CMK (cell line): Measurements from ENCODE around the gene HK2.
"Not testable (repeated sequence)": the region's sequence is repeated elsewhere in the genome, so short reads cannot be mapped to it uniquely, and the experiment has no call there.

Experiments
- DNase-seq: peaks from one replicate; pipeline ENCODE4 v3.0.0-alpha.2; 2010; ENCODE audit warnings: low read depth

The HK2 gene

DNA sequence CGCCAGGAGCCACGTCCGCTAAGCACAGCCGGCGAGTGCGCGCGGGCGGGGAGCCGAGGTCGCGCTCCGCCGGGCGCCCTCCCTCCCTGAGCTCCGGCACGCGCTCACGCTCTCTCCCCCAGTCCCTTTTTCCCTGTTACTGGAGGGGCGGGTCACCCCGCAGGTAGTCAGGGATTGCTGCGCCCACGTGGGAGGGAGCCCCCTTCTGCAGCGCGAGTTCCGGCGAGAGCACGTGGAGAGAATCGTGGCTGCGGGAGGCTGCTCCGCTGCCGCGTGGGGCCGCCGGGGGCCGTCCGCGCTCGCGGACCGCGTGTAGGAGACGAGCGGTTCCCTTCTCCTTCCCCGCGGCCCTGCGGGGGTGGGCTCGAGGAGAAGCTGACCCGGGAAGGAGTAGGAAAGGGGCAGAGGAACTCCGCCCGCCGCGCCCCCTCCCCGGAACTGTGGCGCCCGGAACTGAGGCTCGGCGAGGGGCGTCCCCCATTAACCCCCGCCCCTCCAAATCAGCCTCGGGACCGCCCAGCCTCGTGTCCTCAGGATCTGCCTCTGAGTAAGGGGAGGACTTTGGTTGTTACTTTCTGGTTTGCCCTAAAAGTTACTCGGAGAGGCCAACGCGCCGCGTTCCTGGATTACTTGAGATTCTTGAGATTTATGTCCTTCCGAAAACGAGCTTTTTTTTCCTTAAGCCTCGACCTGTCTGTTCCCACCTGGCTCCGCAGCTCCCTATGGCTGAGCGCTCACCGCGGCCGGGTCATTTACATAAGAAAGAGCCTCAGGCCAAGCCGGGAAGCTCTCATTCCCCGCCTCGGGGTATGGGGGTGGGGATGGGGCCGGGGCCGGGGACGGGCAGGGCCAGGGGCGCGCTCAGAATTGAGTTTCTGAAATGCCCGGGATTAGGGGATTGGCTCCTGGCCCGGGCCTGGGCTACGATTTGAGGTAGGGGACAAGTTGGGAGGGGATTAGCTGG is 1.1 kb downstream of the HK2 start:
- peak; percentile 56 for DNase-seq

GRCh38 chr2:74835831-74836674 is 2.1 kb downstream of the HK2 start:
- no peak for DNase-seq

- DNase-seq = no peak
These were observed 2.9 kb downstream of the HK2 start for GRCh38 chr2:74836675-74837401.

GRCh38 chr2:74841641-74842040 is 7.7 kb downstream of the HK2 start:
- no peak for DNase-seq

DNA sequence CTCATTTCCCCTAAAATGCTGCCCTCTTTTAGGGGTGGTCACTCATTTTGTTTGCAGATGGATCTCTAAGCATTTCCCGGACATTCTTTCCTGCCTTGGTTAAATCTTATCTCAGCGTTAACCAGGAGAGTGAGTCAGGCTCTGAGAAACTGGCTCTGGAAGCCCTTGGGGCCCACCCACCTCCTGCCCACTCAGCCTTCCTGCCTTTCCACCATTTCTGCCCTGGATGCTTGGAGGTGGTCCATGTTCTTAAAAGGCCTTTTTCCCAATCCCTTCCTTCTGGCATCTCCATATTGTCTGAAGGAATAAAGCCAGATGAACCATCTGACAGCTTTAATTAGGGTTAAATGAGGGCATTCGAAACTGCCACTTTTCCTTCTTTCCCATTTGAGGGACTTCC is 9.5 kb downstream of the HK2 start:
- no peak for DNase-seq

DNA sequence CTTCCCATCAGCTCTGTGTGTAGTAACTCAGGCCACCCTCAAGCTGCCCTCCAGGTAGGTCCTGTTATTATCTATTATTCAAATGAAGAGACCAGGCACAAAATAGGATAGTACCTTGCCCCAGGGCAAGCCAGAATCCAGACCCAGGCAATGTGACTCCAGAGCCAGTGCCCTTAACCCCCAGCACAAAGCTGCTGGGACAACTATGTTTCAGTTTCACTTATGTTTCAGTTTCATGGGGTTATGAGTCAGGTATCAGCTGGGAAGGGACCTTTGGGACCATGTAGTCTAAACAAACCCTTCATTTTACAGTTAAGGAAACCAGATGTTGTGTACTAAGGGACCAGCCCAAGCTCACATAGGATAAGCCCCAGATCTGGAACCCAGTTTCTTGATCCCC is 10.0 kb downstream of the HK2 start:
- no peak for DNase-seq

DNA sequence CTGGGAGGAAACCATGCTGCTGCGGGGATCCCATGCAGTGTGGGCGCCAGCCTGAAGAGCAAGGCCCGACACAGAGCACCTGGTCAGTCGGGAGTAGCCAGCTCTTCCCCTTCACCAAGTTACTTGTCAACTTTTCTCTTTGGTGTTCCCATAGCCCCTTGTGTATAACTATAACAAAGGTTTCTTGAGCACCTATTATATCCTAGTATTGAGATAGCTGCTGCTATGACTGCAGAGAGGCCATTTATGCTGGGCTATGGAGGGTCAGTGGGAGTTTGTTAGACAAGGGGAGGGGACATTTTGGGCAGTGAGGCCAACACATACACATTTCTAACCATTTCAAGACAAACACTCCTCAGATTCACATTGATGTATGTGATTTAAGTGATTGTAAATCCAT is 10.8 kb downstream of the HK2 start:
- DNase-seq = no peak

- DNase-seq = no peak
These were observed 11.4 kb downstream of the HK2 start for GRCh38 chr2:74845217-74845751.

DNA sequence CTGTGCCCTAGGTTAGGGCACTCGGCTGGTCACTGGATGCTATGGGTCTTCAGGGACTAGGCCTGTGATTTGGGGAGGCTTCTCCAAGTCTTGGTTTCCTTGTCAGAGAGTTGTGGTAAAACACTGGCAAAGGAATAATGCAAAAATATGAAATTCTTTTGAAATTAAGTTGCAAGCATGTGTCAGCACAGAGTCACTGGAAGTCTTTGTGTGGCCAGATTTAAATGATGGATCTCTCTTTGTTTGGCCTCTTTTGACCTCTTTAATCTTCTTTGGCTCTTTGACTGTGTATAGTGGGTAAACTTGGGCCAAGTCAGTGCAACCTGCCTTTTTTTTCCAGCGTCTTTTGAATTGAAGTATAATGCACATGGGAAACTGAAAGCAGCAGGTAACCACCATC is 12.1 kb downstream of the HK2 start:
- no peak for DNase-seq

- no peak for DNase-seq
These were observed 12.6 kb downstream of the HK2 start for GRCh38 chr2:74846481-74846880.

- DNase-seq = no peak
These were observed 13.3 kb downstream of the HK2 start for GRCh38 chr2:74847070-74847858.

DNA sequence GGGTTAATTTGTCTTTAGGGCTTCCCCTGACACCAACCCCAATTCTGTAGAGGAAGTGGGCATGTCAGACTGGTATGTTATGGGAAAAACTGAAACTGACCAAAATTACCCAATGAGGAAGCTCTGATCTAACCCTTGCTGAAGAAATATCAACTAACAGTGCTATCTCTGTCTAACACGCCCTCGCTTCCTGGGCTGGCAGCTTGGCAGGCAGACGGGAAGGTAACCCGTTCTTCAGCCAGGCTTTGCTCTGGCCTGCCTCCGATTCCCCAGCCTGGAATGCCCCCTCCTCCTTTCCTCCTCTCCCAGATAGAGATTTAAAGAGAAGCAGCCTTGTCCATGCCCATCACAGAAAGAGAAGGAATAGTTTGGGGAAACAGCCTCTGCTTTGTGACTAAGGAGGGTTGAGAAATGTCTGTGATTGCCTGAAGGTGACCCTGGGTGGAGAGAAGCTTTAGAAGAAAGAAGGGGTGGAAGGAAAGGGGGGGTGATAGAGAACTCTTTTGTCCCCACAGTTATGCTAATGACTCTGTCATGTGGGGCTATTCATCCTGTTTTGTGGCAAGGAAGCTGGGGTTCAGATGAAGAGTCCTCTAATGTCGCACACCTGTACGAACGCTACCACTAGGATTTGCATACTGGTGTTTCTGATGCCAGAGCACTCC is 15.4 kb downstream of the HK2 start:
- peak; percentile 85 for DNase-seq

DNA sequence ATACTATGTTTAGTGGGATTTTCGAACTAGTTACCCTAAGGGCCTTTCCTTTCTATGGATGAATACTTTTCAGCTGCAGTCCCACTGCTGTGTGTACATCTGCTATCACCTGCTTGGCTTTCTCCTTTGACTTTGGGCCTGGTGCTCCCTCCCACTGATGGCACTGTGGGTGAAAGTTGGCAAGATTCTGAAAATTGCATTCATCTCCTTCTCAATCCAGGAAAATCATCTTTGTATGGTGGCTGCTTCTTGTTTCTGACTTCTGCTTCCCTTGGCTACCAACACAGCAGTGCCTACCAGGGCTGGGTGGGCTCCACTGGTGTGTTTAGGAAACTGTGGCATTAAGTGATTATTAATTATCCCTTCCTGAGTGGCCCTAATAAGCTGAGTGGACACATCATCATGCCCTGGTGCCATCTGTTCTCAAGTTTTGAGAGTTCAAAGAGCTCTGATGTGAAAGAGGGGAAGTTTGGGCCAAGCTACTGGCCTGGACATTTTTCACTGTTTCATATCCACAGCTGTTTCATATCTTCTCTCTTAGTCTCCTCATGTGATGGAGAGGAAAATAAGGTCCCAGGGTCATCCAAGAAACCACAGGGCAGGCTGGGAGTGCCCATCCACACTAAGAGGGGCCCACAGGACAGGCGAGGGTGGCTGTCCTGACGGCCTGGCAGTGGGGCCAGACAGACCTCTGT is 16.7 kb downstream of the HK2 start:
- DNase-seq = no peak

DNA sequence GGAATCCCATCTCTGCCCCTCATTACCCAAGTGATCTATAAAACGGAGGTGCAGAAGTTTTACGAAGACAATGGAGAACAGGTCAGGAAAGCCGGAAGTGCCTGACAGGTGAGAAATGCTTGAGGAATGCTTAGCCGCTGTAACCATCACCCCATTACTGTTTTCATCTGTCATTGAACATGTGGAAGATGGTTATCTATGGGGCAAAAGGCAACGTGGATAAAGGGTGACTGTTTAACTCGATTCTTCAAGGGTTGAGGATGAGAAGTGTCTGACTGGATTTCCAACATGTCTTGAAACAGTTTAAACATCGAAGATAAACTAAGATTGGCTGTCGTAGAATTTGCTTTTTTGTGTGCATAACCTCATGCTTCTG is 17.3 kb downstream of the HK2 start:
- no peak for DNase-seq

DNA sequence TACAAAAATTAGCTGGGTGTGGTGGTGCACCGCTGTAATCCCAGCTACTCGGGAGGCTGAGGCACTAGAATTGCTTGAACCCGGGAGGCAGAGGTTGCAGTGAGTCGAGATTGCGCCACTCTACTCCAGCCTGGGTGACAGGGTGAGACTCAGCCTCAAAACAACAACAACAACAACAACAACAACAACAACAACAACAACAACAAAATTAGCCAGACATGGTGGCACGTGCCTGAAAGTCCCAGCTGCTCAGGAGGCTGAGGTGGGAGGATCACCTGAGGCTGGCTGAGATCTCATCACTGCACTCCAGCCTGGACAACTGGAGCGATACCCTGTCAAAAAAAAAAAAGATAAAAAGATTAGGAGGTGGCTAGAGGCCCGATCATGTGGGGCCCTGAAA is 19.4 kb downstream of the HK2 start:
- not testable (repeated sequence) for DNase-seq

DNA sequence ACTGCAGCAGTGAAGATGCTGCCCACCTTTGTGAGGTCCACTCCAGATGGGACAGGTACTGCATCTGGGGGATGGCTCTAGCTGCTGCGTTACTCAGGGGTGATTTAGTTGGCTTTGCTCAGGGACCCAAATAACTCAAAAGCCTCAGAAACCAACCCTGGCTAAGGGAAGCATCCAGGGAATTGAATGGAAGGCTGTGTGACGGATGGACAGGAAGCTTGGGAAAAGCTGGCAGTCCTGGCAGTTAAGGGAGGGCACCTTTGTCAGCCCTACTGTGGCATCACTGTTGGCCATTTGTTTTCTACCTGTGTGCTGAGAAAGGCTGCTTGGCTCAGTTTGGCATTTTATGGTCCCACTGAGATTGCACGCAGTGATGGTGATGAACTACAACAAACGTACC is 20.5 kb downstream of the HK2 start:
- no peak for DNase-seq

GRCh38 chr2:74855114-74855707 is 21.3 kb downstream of the HK2 start:
- not testable (repeated sequence) for DNase-seq

GRCh38 chr2:74856004-74856578 is 22.2 kb downstream of the HK2 start:
- DNase-seq = no peak

- no peak for DNase-seq
These were observed 22.7 kb downstream of the HK2 start for GRCh38 chr2:74856599-74856998.
